Activated T-cell treated with anti-CD3 and anti-CD28 coated beads, Interleukin-2, amount 50 U/mL, for 1 hour (primary cell): ENCODE data around the gene FASN.

ENCODE experiments used
- DNase-seq: peaks from one replicate; pipeline ENCODE4 v3.0.0-alpha.2; 2020

FASN gene

GRCh38 chr17:82101301-82101715 is 3.3 kb upstream of the FASN start:
- no peak for DNase-seq

GRCh38 chr17:82100502-82101298 is 2.7 kb upstream of the FASN start:
- no peak for DNase-seq

- no peak for DNase-seq
Measured at GRCh38 chr17:82098939-82099763, 1.1 kb upstream of the FASN start.

GRCh38 chr17:82097919-82098168 is 192 bp downstream of the FASN start:
- no peak for DNase-seq

- DNase-seq, result peak; percentile 51
Measured at GRCh38 chr17:82097184-82097918, 685 bp downstream of the FASN start.

- DNase-seq, result no peak
Measured at GRCh38 chr17:82096709-82097183, 1.3 kb downstream of the FASN start.

- DNase-seq, result no peak
Measured at GRCh38 chr17:82095777-82096708, 2.0 kb downstream of the FASN start.

- DNase-seq, result no peak
Measured at GRCh38 chr17:82094931-82095776, 2.9 kb downstream of the FASN start.

GRCh38 chr17:82092995-82093751 is 4.9 kb downstream of the FASN start:
- no peak for DNase-seq

- DNase-seq, result no peak
Measured at GRCh38 chr17:82092628-82092994, 5.4 kb downstream of the FASN start.

- DNase-seq, result no peak
Measured at GRCh38 chr17:82092094-82092586, 5.9 kb downstream of the FASN start.

- DNase-seq, result no peak
Measured at GRCh38 chr17:82091264-82092066, 6.6 kb downstream of the FASN start.

GRCh38 chr17:82090549-82091263 is 7.3 kb downstream of the FASN start:
- no peak for DNase-seq

GRCh38 chr17:82089723-82090548 is 8.1 kb downstream of the FASN start:
- no peak for DNase-seq

- no peak for DNase-seq
Measured at GRCh38 chr17:82088838-82089722, 9.0 kb downstream of the FASN start.

- DNase-seq, result no peak
Measured at GRCh38 chr17:82087961-82088837, 9.8 kb downstream of the FASN start.
